ENCODE results near the gene GAS7.

DNA sequence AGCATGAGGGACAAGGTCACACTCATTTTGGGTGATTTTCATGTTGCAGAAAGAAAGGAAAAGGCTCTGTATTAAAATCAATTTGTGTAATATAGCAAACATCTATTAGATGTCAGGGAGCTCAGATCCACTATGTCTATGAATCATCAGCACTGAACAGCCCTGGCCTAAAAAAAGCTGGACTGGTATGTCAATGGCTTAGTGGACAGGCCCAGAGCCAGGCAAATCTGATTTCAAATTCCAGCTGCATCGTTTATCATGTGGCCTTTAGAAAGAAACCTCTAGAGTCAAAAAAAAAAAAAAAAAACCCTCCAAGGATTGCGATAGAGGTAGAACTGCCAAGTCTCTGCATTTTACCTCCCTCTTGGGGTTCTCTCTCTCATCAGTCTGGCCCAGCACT is 5.4 kb downstream of the GAS7 start:
- TF ChIP-seq REST (IDR thresholded peaks at IDR 0.05; ENCODE audit: low read depth) (no peak), CEBPB (IDR thresholded peaks at IDR 0.05; ENCODE audit: low read depth) (no peak), EZH2phosphoT487 (IDR thresholded peaks at IDR 0.05; ENCODE audit: borderline replicate concordance) (no peak)

Measured in HCT116 (cell line).